ENCODE results near the gene ARHGAP20. TPM values are rescaled to one million over a fixed set of nuclear protein-coding genes. Genes with fewer than 3 reads are reported as not detected.

ARHGAP20 gene
- polyA plus RNA-seq, 3 donors from 2014 or later, result not detected

- H3K4me3 Mint-ChIP-seq, result no peak overlapping the region
- H3K27me3 Mint-ChIP-seq (ENCODE audit: low read depth in 3 of 3), result peaks cover 1 to 4% (median 2%) of the 10 kb centered on the region in 3 donors
- no peaks in the 10 kb centered on the region for H3K9me3 Mint-ChIP-seq
These were observed 138.8 kb downstream of the ARHGAP20 start for GRCh38 chr11:110573411-110573810.

GRCh38 chr11:110571081-110571720, 141.0 kb downstream of the ARHGAP20 start:
- Mint-ChIP-seq H3K27me3 (ENCODE audit: low read depth in 3 of 3) (peaks cover 1 to 6% (median 4%) of the 10 kb centered on the region in 3 donors), H3K4me1 (no peaks in the 10 kb centered on the region), H3K36me3 (no peaks in the 10 kb centered on the region), H3K4me3 (no peak overlapping the region), H3K9me3 (peaks cover 0 to 3% (median 0%) of the 10 kb centered on the region in 6 donors), H3K27ac (no peak overlapping the region)
- DNase-seq, result no peak

More at GRCh38 chr11:110573411-110573810, 138.8 kb downstream of the ARHGAP20 start:
- DNase-seq, result no peak
- Mint-ChIP-seq H3K36me3 (no peaks in the 10 kb centered on the region), H3K27ac (no peak overlapping the region), H3K4me1 (no peaks in the 10 kb centered on the region)

GRCh38 chr11:110566577-110566976, 145.7 kb downstream of the ARHGAP20 start:
- H3K4me3 Mint-ChIP-seq, result no peak overlapping the region
- no peak overlapping the region for H3K27ac Mint-ChIP-seq
- peaks cover 0 to 3% (median 0%) of the 10 kb centered on the region in 6 donors for H3K9me3 Mint-ChIP-seq
- no peak for DNase-seq
- H3K27me3 Mint-ChIP-seq (ENCODE audit: low read depth in 3 of 3), result peaks cover 0 to 7% (median 2%) of the 10 kb centered on the region in 3 donors
- H3K4me1 Mint-ChIP-seq, result no peaks in the 10 kb centered on the region
- H3K36me3 Mint-ChIP-seq, result no peaks in the 10 kb centered on the region

GRCh38 chr11:110565357-110566336, 146.6 kb downstream of the ARHGAP20 start:
- peak in 1 of 3 donors; percentile 15 for DNase-seq
- H3K4me3 Mint-ChIP-seq, result no peak overlapping the region
- no peak overlapping the region for H3K27ac Mint-ChIP-seq

GRCh38 chr11:110564676-110565356, 147.4 kb downstream of the ARHGAP20 start:
- Mint-ChIP-seq H3K9me3 (peaks cover 0 to 3% (median 0%) of the 10 kb centered on the region in 6 donors), H3K27me3 (ENCODE audit: low read depth in 3 of 3) (peaks cover 0 to 7% (median 5%) of the 10 kb centered on the region in 3 donors), H3K4me1 (no peaks in the 10 kb centered on the region), H3K4me3 (no peak overlapping the region), H3K36me3 (peaks cover 0 to 4% (median 0%) of the 10 kb centered on the region in 3 donors), H3K27ac (no peak overlapping the region)
- DNase-seq, result no peak

More at GRCh38 chr11:110565357-110566336, 146.6 kb downstream of the ARHGAP20 start:
- Mint-ChIP-seq H3K36me3 (no peaks in the 10 kb centered on the region), H3K9me3 (peaks cover 0 to 3% (median 0%) of the 10 kb centered on the region in 6 donors), H3K4me1 (no peaks in the 10 kb centered on the region), H3K27me3 (ENCODE audit: low read depth in 3 of 3) (peaks cover 0 to 7% (median 5%) of the 10 kb centered on the region in 3 donors)

DNA sequence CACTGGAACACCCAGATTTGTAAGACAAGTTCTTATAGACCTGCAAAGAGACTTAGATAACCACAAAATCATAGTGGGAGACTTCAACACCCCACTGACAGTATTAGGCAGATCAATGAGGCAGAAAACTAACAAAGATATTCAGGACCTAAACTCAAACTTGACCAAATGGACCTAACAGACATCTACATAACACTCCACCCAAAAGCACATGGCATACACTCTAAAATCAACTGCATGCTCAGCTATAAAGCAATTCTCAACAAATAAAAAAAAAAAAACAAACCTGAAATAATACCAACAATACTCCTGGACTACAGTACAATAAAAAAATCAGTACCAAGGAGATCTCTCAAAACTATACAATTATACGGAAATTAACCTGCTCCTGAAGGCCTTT, 167.5 kb downstream of the ARHGAP20 start:
- Mint-ChIP-seq H3K27ac (no peak overlapping the region), H3K36me3 (no peaks in the 10 kb centered on the region), H3K27me3 (ENCODE audit: low read depth in 3 of 3) (peaks cover 0 to 5% (median 1%) of the 10 kb centered on the region in 3 donors), H3K4me3 (no peak overlapping the region), H3K4me1 (peaks cover 4 to 9% of the 10 kb centered on the region in 2 donors), H3K9me3 (peaks cover 0 to 9% (median 0%) of the 10 kb centered on the region in 6 donors)
- no peak for DNase-seq

GRCh38 chr11:110538154-110538553, 174.1 kb downstream of the ARHGAP20 start:
- DNase-seq, result no peak
- no peaks in the 10 kb centered on the region for H3K36me3 Mint-ChIP-seq
- H3K4me3 Mint-ChIP-seq, result no peak overlapping the region
- peaks cover 5 to 10% of the 10 kb centered on the region in 2 donors for H3K4me1 Mint-ChIP-seq
- no peak overlapping the region for H3K27ac Mint-ChIP-seq
- peaks cover 0 to 6% (median 0%) of the 10 kb centered on the region in 6 donors for H3K9me3 Mint-ChIP-seq
- peaks cover 0 to 4% (median 2%) of the 10 kb centered on the region in 3 donors for H3K27me3 Mint-ChIP-seq (ENCODE audit: low read depth in 3 of 3)

- no peak overlapping the region for H3K27ac Mint-ChIP-seq
- peaks cover 0 to 4% (median 1%) of the 10 kb centered on the region in 6 donors for H3K9me3 Mint-ChIP-seq
- no peaks in the 10 kb centered on the region for H3K36me3 Mint-ChIP-seq
- no peak for DNase-seq
- no peak overlapping the region for H3K4me3 Mint-ChIP-seq
- peaks cover 0 to 1% (median 0%) of the 10 kb centered on the region in 3 donors for H3K27me3 Mint-ChIP-seq (ENCODE audit: low read depth in 3 of 3)
- peaks cover 26 to 37% of the 10 kb centered on the region in 2 donors for H3K4me1 Mint-ChIP-seq
These were observed 181.1 kb downstream of the ARHGAP20 start for GRCh38 chr11:110530900-110531741.

- peaks cover 0 to 1% (median 0%) of the 10 kb centered on the region in 3 donors for H3K27me3 Mint-ChIP-seq (ENCODE audit: low read depth in 3 of 3)
- H3K4me1 Mint-ChIP-seq, result peaks cover 42 to 48% of the 10 kb centered on the region in 2 donors
- no peak overlapping the region for H3K4me3 Mint-ChIP-seq
- no peak for DNase-seq
- peaks cover 0 to 4% (median 0%) of the 10 kb centered on the region in 6 donors for H3K9me3 Mint-ChIP-seq
- peak overlapping the region in 3 of 6 donors; percentile 3 to 72 (median 8) for H3K27ac Mint-ChIP-seq
- H3K36me3 Mint-ChIP-seq, result no peaks in the 10 kb centered on the region
These were observed 183.2 kb downstream of the ARHGAP20 start for GRCh38 chr11:110529043-110529442.

DNA sequence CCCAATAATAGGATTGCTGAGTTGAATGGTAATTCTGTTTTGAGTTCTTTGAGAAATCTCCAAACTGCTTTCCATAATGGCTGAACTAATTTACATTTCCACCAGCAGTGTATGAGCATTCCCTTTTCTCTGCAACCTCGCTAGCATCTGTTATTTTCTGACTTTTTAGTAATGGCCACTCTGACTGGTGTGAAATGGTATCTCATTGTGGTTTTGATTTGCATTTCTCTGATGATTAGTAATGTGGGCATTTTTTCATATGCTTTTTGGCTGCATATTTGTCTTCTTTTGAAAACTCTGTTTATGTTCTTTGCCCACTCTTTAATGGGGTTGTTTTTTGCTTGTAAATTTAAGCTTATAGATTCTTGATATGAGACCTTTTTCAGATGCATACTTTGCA, 185.1 kb downstream of the ARHGAP20 start:
- no peak for DNase-seq
- H3K4me1 Mint-ChIP-seq, result peaks cover 61 to 66% of the 10 kb centered on the region in 2 donors
- peak overlapping the region in 2 of 6 donors; percentile 62 to 79 for H3K27ac Mint-ChIP-seq
- H3K4me3 Mint-ChIP-seq, result peak overlapping the region in 1 of 5 donors; percentile 14
- H3K27me3 Mint-ChIP-seq (ENCODE audit: low read depth in 3 of 3), result peaks cover 0 to 1% (median 0%) of the 10 kb centered on the region in 3 donors
- H3K9me3 Mint-ChIP-seq, result peaks cover 0 to 4% (median 0%) of the 10 kb centered on the region in 6 donors
- H3K36me3 Mint-ChIP-seq, result no peaks in the 10 kb centered on the region
